Measurements from ENCODE around the gene NEDD9.

DNA sequence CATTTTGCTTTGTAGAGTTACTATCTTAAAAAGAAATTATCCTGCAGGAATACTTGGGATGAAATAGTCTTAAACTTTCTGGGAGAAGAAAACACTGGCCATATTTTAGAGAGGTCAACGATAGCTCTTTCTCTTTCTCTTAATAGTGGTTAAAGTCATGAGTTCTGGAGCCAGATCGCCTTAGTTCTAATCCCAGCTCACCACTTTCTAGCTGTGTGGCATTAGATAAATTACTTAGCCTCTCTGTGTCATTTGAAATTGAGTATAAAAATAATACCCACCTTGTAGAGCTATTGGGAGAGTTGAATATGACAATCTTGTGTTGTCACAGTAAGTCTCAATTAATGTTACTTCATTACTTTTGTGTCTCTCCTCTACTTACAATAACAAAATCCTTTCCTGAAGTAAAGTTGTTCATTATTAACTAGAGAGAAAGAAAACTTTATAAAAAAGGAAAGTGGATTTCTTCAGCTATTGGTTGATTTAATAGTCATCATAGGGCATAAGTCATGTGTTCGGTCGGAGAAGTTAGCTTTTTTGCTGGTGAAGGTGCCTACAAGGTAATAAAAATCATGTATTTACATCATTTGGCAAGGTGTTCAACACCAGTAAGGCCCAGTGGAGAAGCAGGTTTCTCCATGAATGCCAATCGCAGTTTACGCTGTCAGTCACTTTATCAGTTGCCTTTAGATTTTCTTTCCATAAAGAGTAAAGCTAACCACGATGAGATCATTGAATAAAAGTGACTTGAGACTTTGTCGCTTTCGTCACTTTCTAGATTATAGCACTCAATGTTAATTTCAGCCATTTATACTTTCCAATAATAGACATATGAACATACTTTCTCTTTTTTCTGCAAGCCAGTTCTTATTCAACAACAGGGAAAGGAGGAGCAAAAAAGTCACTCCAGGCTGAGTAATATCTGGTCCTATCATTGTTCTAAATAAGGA is 2.0 kb downstream of the NEDD9 start:
- TF ChIP-seq, protein P1, sequence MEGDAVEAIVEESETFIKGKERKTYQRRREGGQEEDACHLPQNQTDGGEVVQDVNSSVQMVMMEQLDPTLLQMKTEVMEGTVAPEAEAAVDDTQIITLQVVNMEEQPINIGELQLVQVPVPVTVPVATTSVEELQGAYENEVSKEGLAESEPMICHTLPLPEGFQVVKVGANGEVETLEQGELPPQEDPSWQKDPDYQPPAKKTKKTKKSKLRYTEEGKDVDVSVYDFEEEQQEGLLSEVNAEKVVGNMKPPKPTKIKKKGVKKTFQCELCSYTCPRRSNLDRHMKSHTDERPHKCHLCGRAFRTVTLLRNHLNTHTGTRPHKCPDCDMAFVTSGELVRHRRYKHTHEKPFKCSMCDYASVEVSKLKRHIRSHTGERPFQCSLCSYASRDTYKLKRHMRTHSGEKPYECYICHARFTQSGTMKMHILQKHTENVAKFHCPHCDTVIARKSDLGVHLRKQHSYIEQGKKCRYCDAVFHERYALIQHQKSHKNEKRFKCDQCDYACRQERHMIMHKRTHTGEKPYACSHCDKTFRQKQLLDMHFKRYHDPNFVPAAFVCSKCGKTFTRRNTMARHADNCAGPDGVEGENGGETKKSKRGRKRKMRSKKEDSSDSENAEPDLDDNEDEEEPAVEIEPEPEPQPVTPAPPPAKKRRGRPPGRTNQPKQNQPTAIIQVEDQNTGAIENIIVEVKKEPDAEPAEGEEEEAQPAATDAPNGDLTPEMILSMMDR (IDR thresholded peaks at IDR 0.05; ENCODE audit: low read length) = no peak
- TF ChIP-seq EZH2 (optimal IDR thresholded peaks at IDR 0.05; ENCODE audit: low read depth, low read length) = no peak

Measured in MM.1S (cell line).